H9 (cell line): ENCODE data around the gene EHD2. TPM values are rescaled to one million over a fixed set of nuclear protein-coding genes. Genes with fewer than 3 reads are reported as not detected.

Source experiments
- DNase-seq: peaks from one replicate; pipeline ENCODE4 v3.0.0-alpha.2; 2017
- H2AFZ ChIP-seq: one replicate; pipeline ENCODE4 v1.6.1; 2013; ENCODE audit warnings: mild to moderate bottlenecking, low read length, control low read depth, moderate library complexity
- H2AK5ac ChIP-seq: 2 replicates; pipeline ENCODE4 v1.6.1; 2013; ENCODE audit warnings: low read length, control low read depth, mixed read lengths; ENCODE audit not compliant: insufficient read length
- H2BK120ac ChIP-seq: one replicate; pipeline ENCODE4 v1.6.1; 2013; ENCODE audit warnings: low read depth, mild to moderate bottlenecking, low read length, control low read depth, inconsistent platforms; ENCODE audit not compliant: poor library complexity, severe bottlenecking
- H2BK12ac ChIP-seq: 2 replicates; pipeline ENCODE4 v1.6.1; 2013; ENCODE audit warnings: low read length, control low read depth, mixed read lengths, low read depth; ENCODE audit not compliant: insufficient read length
- H2BK15ac ChIP-seq: 2 replicates; pipeline ENCODE4 v1.6.1; 2013; ENCODE audit warnings: low read depth, low read length, control low read depth
- H2BK20ac ChIP-seq: one replicate; pipeline ENCODE4 v1.6.1; 2013; ENCODE audit warnings: low read depth, mild to moderate bottlenecking, low read length, control low read depth, inconsistent platforms; ENCODE audit not compliant: poor library complexity, severe bottlenecking
- H2BK5ac ChIP-seq: 2 replicates; pipeline ENCODE4 v1.6.1; 2013; ENCODE audit warnings: low read length, control low read depth, mixed read lengths; ENCODE audit not compliant: insufficient read length
- H3K14ac ChIP-seq: 2 replicates; pipeline ENCODE4 v1.6.1; 2013; ENCODE audit warnings: low read length, control low read depth; ENCODE audit not compliant: insufficient read depth
- H3K18ac ChIP-seq: 2 replicates; pipeline ENCODE4 v1.6.1; 2013; ENCODE audit warnings: low read depth, mild to moderate bottlenecking, mixed read lengths, low read length, control low read depth; ENCODE audit not compliant: insufficient read length
- H3K23ac ChIP-seq: 2 replicates; pipeline ENCODE4 v1.6.1; 2013; ENCODE audit warnings: low read length, control low read depth, mixed read lengths, low read depth; ENCODE audit not compliant: insufficient read length
- H3K23me2 ChIP-seq: 2 replicates; pipeline ENCODE4 v1.6.1; 2013; ENCODE audit warnings: low read depth, mild to moderate bottlenecking, mixed read lengths, low read length, control low read depth; ENCODE audit not compliant: insufficient read length, poor library complexity, severe bottlenecking
- H3K27ac ChIP-seq: 2 replicates; pipeline ENCODE4 v1.5.1; 2013; ENCODE audit warnings: low read length, control low read depth, mixed read lengths, low read depth; ENCODE audit not compliant: insufficient read length
- H3K27me3 ChIP-seq: 2 replicates; pipeline ENCODE4 v1.6.1; 2013; ENCODE audit warnings: low read length, control low read depth, inconsistent platforms; ENCODE audit not compliant: insufficient read depth
- H3K4ac ChIP-seq: 2 replicates; pipeline ENCODE4 v1.6.1; 2013; ENCODE audit warnings: low read depth, mild to moderate bottlenecking, control low read depth, inconsistent platforms, low read length, moderate library complexity
- H3K4me1 ChIP-seq: 2 replicates; pipeline ENCODE4 v1.6.1; 2013; ENCODE audit warnings: low read length, control low read depth, inconsistent platforms; ENCODE audit not compliant: insufficient read depth
- H3K4me2 ChIP-seq: 2 replicates; pipeline ENCODE4 v1.6.1; 2013; ENCODE audit warnings: low read length, control low read depth, mixed read lengths; ENCODE audit not compliant: insufficient read length, insufficient read depth
- H3K56ac ChIP-seq: 2 replicates; pipeline ENCODE4 v1.6.1; 2013; ENCODE audit warnings: low read depth, mild to moderate bottlenecking, mixed read lengths, low read length, control low read depth; ENCODE audit not compliant: insufficient read length
- H3K79me1 ChIP-seq: 2 replicates; pipeline ENCODE4 v1.6.1; 2013; ENCODE audit warnings: low read depth, mild to moderate bottlenecking, moderate library complexity, low read length, control low read depth, inconsistent platforms; ENCODE audit not compliant: insufficient read depth, poor library complexity, severe bottlenecking
- H3K79me2 ChIP-seq: 2 replicates; pipeline ENCODE4 v1.6.1; 2013; ENCODE audit warnings: low read length, control low read depth, inconsistent platforms; ENCODE audit not compliant: insufficient read depth
- H3K9ac ChIP-seq: 2 replicates; pipeline ENCODE4 v1.6.1; 2013; ENCODE audit warnings: low read length, control low read depth, mixed read lengths; ENCODE audit not compliant: insufficient read length; ENCODE audit errors: extremely low read depth
- H3K9me3 ChIP-seq: one replicate; pipeline ENCODE4 v1.6.1; 2013; ENCODE audit warnings: low read depth, low read length, inconsistent platforms; ENCODE audit not compliant: control insufficient read depth
- H3T11ph ChIP-seq: one replicate; pipeline ENCODE4 v1.6.1; 2013; ENCODE audit warnings: mild to moderate bottlenecking, low read length, control low read depth, inconsistent platforms
- H4K20me1 ChIP-seq: one replicate; pipeline ENCODE4 v1.6.1; 2013; ENCODE audit not compliant: control insufficient read depth, insufficient read length, insufficient read depth
- H4K5ac ChIP-seq: 2 replicates; pipeline ENCODE4 v1.6.1; 2013; ENCODE audit warnings: low read depth, mild to moderate bottlenecking, mixed read lengths, low read length, control low read depth; ENCODE audit not compliant: insufficient read length
- H4K8ac ChIP-seq: replicated peaks from 2 replicates; pipeline ENCODE4 v1.6.1; 2013; ENCODE audit warnings: low read length, control low read depth, mixed read lengths, low read depth; ENCODE audit not compliant: insufficient read length
- H4K91ac ChIP-seq: 2 replicates; pipeline ENCODE4 v1.6.1; 2013; ENCODE audit warnings: low read depth, mild to moderate bottlenecking, moderate library complexity, mixed read lengths, low read length, control low read depth; ENCODE audit not compliant: insufficient read length
- H3K27ac Mint-ChIP-seq, 3 experiments: 2 replicates in 2 of 3; 3 replicates in 1 of 3; pipeline ENCODE4 v1.8.0; 2020 to 2021; ENCODE audit warnings: mixed read lengths in 3 of 3, mild to moderate bottlenecking in 1 of 3, moderate library complexity in 1 of 3
- H3K27me3 Mint-ChIP-seq: 2 replicates; pipeline ENCODE4 v1.8.0; 2021; ENCODE audit warnings: low read depth, mild to moderate bottlenecking, moderate library complexity, mixed read lengths
- H3K36me3 Mint-ChIP-seq, 3 experiments: 2 replicates in 2 of 3; 3 replicates in 1 of 3; pipeline ENCODE4 v1.8.0; 2020 to 2021; ENCODE audit warnings: low read depth in 3 of 3, mixed read lengths in 3 of 3; ENCODE audit not compliant: insufficient read depth in 1 of 3
- H3K4me1 Mint-ChIP-seq, 2 experiments: 2 replicates each; pipeline ENCODE4 v1.8.0; 2020; ENCODE audit warnings: mixed read lengths in 2 of 2
- H3K4me3 Mint-ChIP-seq, 2 experiments: 2 replicates in 1 of 2; 3 replicates in 1 of 2; pipeline ENCODE4 v1.8.0; 2020 to 2021; ENCODE audit warnings: mild to moderate bottlenecking in 2 of 2, mixed read lengths in 2 of 2, moderate library complexity in 1 of 2
- H3K9me3 Mint-ChIP-seq, 2 experiments: 2 replicates in 1 of 2; 3 replicates in 1 of 2; pipeline ENCODE4 v1.8.0; 2020; ENCODE audit warnings: mild to moderate bottlenecking in 2 of 2, mixed read lengths in 2 of 2, moderate library complexity in 1 of 2
- CTCF ChIP-seq: fragments of 200-600 bp; sonication (generic); conservative IDR thresholded peaks from 3 replicates; pipeline ENCODE4 v1.8.0; 2021; ENCODE audit warnings: antibody characterized with exemption, mild to moderate bottlenecking
- WGBS: extraction: QIAGEN DNeasy Blood & Tissue Kit; methylation state at CpG from one replicate; pipeline ENCODE4 v1.1.7; 2013; ENCODE audit warnings: missing lambda C conversion rate, low lambda C conversion rate, mixed read lengths; ENCODE audit not compliant: insufficient read length; ENCODE audit errors: extremely low coverage; 5-methylcytosine and 5-hydroxymethylcytosine counted together
- total RNA-seq: library from RNA; stranded (reverse); gene quantifications from 2 replicates; pipeline ENCODE4 v1.2.1, GENCODE V29; 2021

EHD2 gene
- total RNA-seq, 1 experiment from 2014 or later = 19.7 TPM

GRCh38 chr19:47755065-47755761, 42.0 kb downstream of the EHD2 start:
- no peak overlapping the region for H2AK5ac ChIP-seq
- no peaks in the 10 kb centered on the region for H3K23me2 ChIP-seq
- no peak overlapping the region for H2BK20ac ChIP-seq
- H3K18ac ChIP-seq = no peak overlapping the region
- H3K56ac ChIP-seq = no peak overlapping the region
- H3K27ac ChIP-seq = no peak overlapping the region
- Mint-ChIP-seq H3K36me3 (peaks cover 59 to 83% (median 78%) of the 10 kb centered on the region in 3 experiments), H3K4me3 (no peak overlapping the region), H3K9me3 (0 out of 5 replicates have a peak, but pooled peaks cover 0 to 3% of the 10 kb centered on the region in 2 experiments), H3K27ac (no peak overlapping the region), H3K27me3 (no peaks in the 10 kb centered on the region), H3K4me1 (no peaks in the 10 kb centered on the region)
- no peak overlapping the region for H3K4me2 ChIP-seq
- H2BK120ac ChIP-seq = no peak overlapping the region
- no peak overlapping the region for H3K9ac ChIP-seq
- no peaks in the 10 kb centered on the region for H3K9me3 ChIP-seq
- no peaks in the 10 kb centered on the region for H3K4me1 ChIP-seq
- H2BK15ac ChIP-seq = no peak overlapping the region
- H2AFZ ChIP-seq = no peak overlapping the region
- no peak for DNase-seq
- no peaks in the 10 kb centered on the region for H3K27me3 ChIP-seq
- H3K4ac ChIP-seq = no peak overlapping the region
- TF ChIP-seq CTCF = no peak
- no peak overlapping the region for H3K14ac ChIP-seq
- H2BK5ac ChIP-seq = no peak overlapping the region
- no peak overlapping the region for H4K8ac ChIP-seq
- H4K20me1 ChIP-seq = no peaks in the 10 kb centered on the region
- H4K91ac ChIP-seq = no peak overlapping the region
- H4K5ac ChIP-seq = no peak overlapping the region
- no CpG with 5 or more reads among the region's 36 CpGs for WGBS
- H3K79me1 ChIP-seq = no peaks in the 10 kb centered on the region
- H2BK12ac ChIP-seq = no peak overlapping the region
- H3K79me2 ChIP-seq = no peaks in the 10 kb centered on the region
- no peak overlapping the region for H3T11ph ChIP-seq
- no peak overlapping the region for H3K23ac ChIP-seq
